ENCODE measurements around the gene MTHFD2L.

Gene MTHFD2L

GRCh38 chr4:74132944-74133343 is 25.0 kb upstream of the MTHFD2L start:
- peak; percentile 73 for DNase-seq (ENCODE audit: low spot score)

- peak; percentile 82 for DNase-seq (ENCODE audit: low spot score)
Observed at GRCh38 chr4:74133786-74134499, 24.0 kb upstream of the MTHFD2L start.

- DNase-seq (ENCODE audit: low spot score): no peak
Observed at GRCh38 chr4:74134500-74134852, 23.4 kb upstream of the MTHFD2L start.

- DNase-seq (ENCODE audit: low spot score): no peak
Observed at GRCh38 chr4:74146581-74147129, 11.3 kb upstream of the MTHFD2L start.

GRCh38 chr4:74148205-74148604 is 9.7 kb upstream of the MTHFD2L start:
- DNase-seq (ENCODE audit: low spot score): no peak

GRCh38 chr4:74152836-74153235 is 5.1 kb upstream of the MTHFD2L start:
- no peak for DNase-seq (ENCODE audit: low spot score)

GRCh38 chr4:74156521-74156920 is 1.4 kb upstream of the MTHFD2L start:
- DNase-seq (ENCODE audit: low spot score): no peak

- DNase-seq (ENCODE audit: low spot score): no peak
Observed at GRCh38 chr4:74157154-74157553, 764 bp upstream of the MTHFD2L start.

GRCh38 chr4:74158466-74159142 is 686 bp downstream of the MTHFD2L start:
- DNase-seq (ENCODE audit: low spot score): peak; percentile 48

- no peak for DNase-seq (ENCODE audit: low spot score)
Observed at GRCh38 chr4:74159143-74159709, 1.3 kb downstream of the MTHFD2L start.

- no peak for DNase-seq (ENCODE audit: low spot score)
Observed at GRCh38 chr4:74161666-74162450, 3.9 kb downstream of the MTHFD2L start.

- DNase-seq (ENCODE audit: low spot score): no peak
Observed at GRCh38 chr4:74166135-74166534, 8.2 kb downstream of the MTHFD2L start.

GRCh38 chr4:74166818-74167217 is 8.9 kb downstream of the MTHFD2L start:
- DNase-seq (ENCODE audit: low spot score): no peak

- DNase-seq (ENCODE audit: low spot score): no peak
Observed at GRCh38 chr4:74167585-74167984, 9.7 kb downstream of the MTHFD2L start.

- DNase-seq (ENCODE audit: low spot score): no peak
Observed at GRCh38 chr4:74168841-74169240, 10.9 kb downstream of the MTHFD2L start.

- no peak for DNase-seq (ENCODE audit: low spot score)
Observed at GRCh38 chr4:74173321-74173720, 15.4 kb downstream of the MTHFD2L start.

- DNase-seq (ENCODE audit: low spot score): no peak
Observed at GRCh38 chr4:74174421-74174820, 16.5 kb downstream of the MTHFD2L start.

GRCh38 chr4:74174941-74175340 is 17.0 kb downstream of the MTHFD2L start:
- no peak for DNase-seq (ENCODE audit: low spot score)

GRCh38 chr4:74175379-74175778 is 17.5 kb downstream of the MTHFD2L start:
- no peak for DNase-seq (ENCODE audit: low spot score)

GRCh38 chr4:74178798-74179197 is 20.9 kb downstream of the MTHFD2L start:
- DNase-seq (ENCODE audit: low spot score): no peak

- DNase-seq (ENCODE audit: low spot score): no peak
Observed at GRCh38 chr4:74181219-74181618, 23.3 kb downstream of the MTHFD2L start.

- DNase-seq (ENCODE audit: low spot score): no peak
Observed at GRCh38 chr4:74188912-74189311, 31.0 kb downstream of the MTHFD2L start.
